GM13977 (cell line): ENCODE measurements around the gene TSFM.

Source experiments
- DNase-seq: peaks from one replicate; pipeline ENCODE4 v3.0.0; 2012; ENCODE audit warnings: low spot score
- CTCF ChIP-seq: IDR thresholded peaks from 2 replicates; pipeline ENCODE4 v1.5.1; 2012; ENCODE audit warnings: mild to moderate bottlenecking, control low read depth; ENCODE audit not compliant: insufficient read depth; ENCODE audit errors: extremely low read depth, missing control alignments
- in situ Hi-C: fragments of 300-500 bp; cut with MboI; formaldehyde crosslinking; loops from one replicate; pipeline ENCODE4 v1.12.0; 2022; ENCODE audit warnings: low sequenced_read_pairs, low pct_unique_long_range_greater_than_20kb, mixed read lengths, inconsistent platforms; ENCODE audit not compliant: unreplicated experiment

Gene TSFM

DNA sequence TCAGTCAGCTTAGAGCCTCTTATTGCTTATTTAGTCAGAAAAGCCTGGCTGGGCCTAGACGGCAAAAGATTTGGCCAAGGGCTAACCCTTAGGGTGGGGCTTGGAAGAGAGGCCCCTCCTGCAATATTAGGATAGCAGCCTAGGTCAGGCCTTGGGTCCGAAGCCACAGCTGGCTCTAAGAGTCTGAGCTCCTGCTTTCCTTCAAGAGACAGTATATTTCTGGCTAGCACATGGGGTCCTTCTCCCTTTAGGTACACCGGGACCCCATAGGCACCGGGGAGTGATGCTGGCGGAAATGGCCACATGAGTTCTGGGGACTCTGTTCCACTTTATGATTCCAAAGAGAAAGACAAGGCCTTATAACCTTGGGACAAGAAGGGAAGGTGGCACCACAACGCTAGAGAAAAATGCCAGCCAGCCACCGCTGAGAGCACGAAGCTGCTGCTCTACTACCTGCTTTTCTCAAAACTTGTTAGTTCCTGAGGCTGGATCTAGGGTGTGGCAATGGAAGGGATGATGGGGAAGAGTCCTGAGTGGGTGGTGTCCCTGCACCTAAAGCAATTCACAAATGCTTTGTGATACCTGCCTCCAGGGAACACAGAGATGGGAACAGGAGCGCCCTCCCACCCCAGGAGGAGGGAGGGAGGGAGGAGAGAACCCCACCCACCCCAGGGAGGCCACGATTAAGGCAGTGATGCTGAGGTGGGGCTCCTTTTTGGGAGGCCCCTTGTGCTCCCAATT is 39.1 kb downstream of the TSFM start:
- no peak for TF ChIP-seq CTCF
- in situ Hi-C loops = no loop called here
- DNase-seq = no peak

GRCh38 chr12:57822392-57823130 is 40.0 kb downstream of the TSFM start:
- in situ Hi-C loops = no loop called here
- no peak for TF ChIP-seq CTCF
- DNase-seq = no peak

DNA sequence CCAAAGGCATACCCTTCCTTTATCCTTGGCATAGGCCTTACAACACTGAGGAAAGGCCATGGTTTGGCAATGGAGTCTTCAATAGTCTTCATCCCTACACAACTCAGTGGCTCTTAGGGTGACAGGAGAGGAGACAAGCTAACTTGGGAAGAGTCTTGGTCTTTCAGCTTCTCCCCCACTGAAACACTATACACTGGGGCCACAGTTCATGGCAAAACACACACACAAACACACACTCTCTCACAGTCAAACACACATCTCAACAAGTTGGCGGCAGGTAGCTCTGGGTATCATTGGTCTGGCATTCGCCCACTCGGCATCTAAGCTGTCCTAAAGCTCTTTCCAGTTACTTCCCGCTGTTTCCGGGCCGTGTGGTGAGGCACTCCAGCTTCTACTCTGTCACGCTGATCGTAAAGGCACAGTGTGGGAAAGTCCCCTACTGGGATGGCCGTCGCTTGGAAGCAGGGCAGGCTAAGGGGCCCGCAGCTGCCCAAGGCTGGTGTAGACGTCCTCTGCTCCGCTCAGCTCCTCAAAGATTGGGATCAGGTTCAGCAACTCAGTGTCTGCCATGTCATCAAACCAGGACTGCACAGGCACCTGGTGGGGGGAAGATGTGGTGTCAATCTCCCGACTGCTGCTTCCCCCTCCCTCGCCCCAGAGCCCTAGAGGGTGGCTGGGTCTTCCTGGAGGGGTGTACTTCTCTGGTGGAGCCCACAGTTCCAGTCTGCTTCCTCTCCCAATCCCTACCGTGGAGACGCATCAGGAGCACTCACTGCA is 40.7 kb downstream of the TSFM start:
- no peak for DNase-seq
- in situ Hi-C loops = no loop called here
- no peak for TF ChIP-seq CTCF

DNA sequence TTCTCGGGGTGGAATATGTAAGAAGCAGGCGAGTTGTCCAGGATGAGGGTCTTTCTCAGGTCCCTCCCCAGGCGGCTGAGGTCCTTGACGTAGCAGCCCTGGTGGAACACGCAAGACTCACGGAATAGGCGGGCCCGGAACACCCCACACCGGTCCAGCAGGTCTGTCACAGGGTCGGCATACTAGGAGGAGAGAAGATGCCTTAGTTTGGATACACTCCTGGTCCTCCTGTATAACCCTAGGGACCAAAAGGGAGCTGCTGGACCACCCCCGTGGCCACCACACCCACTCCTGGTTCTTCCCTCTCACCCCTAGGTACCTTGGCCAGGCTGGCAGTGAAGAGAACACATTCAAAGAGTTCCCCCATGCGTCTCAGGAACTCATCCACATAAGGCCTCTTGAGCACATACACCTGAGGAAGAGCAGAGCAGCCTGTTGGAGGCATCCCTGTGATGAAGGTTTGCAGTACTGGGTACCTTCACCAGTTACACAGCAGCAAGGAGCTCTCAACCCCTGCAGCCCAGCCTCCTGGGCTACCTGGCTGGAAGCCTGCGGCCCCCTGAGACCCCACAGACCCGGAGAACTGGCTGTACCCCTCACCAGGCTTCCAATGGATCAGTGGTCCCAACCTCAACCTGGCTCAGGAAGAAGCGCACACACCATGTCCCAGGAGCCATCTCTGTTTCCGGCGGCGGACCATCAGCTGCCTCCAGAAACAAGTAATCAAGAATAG is 41.5 kb downstream of the TSFM start:
- no peak for TF ChIP-seq CTCF
- in situ Hi-C loops = no loop called here
- no peak for DNase-seq

- no peak for DNase-seq
- in situ Hi-C loops = no loop called here
- no peak for TF ChIP-seq CTCF
These were observed 42.9 kb downstream of the TSFM start for GRCh38 chr12:57825451-57825850.

DNA sequence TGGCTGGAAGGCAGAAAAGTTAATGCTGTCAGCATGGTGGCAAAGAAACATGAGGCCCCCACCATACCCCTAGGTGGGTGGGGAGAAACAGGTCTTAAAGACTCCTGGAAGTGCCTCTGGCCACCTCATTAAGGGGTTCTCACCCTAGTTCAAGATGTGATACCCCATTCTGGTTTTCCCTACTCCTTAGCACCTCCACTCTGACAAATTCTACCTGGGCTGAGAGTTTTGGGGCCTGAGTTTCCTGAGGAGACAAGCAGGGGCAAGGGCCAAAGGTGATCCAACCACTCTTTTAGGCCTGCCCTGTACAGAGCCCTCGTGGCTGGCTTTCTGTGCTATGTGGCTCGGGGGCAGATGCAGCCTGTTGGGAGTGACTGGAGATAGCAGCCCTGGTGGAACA is 43.8 kb downstream of the TSFM start:
- in situ Hi-C loops = no loop called here
- TF ChIP-seq CTCF = no peak
- DNase-seq = no peak
